ENCODE measurements around the gene SMG7.

Gene SMG7

DNA sequence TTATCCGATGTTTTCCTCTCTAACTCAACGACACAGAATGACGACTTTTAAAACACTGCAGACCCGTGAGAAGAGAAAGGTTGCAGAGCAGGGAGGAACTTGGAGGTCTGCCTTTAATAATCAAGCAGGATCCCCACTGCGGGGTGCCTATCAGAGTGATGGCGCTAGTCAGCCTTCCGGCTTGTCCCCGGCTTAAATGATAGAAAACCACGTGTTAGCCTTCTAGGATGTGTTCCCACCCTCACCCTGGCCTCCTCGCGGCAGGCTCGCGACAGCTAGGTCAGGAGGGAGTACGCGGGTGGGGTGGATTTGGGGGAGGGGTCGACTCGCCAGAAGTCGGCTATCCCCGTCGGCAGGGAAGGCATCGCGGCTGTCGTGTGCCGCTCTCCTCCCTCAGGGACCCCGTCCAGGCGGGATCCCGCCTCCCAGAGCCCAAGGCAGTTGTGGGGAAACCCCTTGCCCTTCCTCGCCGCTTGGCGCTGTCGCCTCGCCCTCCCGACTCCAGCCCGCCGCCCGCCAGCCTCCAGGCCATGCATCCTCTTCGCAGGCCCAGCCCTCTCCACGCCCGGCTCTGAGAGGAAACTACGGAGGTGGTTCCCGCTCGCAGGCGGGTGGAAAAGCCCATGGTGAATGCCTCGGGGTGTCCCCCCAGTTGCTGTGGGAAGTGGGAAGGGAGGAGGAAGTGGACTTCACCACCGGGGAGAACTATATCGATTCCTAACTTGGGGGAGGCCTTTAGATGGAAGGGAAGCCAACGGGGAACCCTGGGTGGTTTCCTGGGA, 1.1 kb upstream of the SMG7 start:
- H3K27ac ChIP-seq (ENCODE audit: low read depth, low read length), result peak overlapping the region; percentile 78

GRCh38 chr1:183471743-183472487, 384 bp upstream of the SMG7 start:
- H3K4me1 ChIP-seq (ENCODE audit: control insufficient read depth, low read length), result peaks cover 57% of the 10 kb centered on the region
- peaks cover 16% of the 10 kb centered on the region for H3F3A ChIP-seq (ENCODE audit: control insufficient read depth, insufficient read depth)
- H3K9me2 ChIP-seq (replicated peaks; ENCODE audit: control insufficient read depth, low read length), result no peaks in the 10 kb centered on the region
- no peaks in the 10 kb centered on the region for H3K9me3 ChIP-seq (ENCODE audit: control insufficient read depth, insufficient read depth, low read length)
- TF ChIP-seq, protein P1, sequence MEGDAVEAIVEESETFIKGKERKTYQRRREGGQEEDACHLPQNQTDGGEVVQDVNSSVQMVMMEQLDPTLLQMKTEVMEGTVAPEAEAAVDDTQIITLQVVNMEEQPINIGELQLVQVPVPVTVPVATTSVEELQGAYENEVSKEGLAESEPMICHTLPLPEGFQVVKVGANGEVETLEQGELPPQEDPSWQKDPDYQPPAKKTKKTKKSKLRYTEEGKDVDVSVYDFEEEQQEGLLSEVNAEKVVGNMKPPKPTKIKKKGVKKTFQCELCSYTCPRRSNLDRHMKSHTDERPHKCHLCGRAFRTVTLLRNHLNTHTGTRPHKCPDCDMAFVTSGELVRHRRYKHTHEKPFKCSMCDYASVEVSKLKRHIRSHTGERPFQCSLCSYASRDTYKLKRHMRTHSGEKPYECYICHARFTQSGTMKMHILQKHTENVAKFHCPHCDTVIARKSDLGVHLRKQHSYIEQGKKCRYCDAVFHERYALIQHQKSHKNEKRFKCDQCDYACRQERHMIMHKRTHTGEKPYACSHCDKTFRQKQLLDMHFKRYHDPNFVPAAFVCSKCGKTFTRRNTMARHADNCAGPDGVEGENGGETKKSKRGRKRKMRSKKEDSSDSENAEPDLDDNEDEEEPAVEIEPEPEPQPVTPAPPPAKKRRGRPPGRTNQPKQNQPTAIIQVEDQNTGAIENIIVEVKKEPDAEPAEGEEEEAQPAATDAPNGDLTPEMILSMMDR (IDR thresholded peaks at IDR 0.05; ENCODE audit: low read depth, low read length, poor library complexity, severe bottlenecking), result no peak
- no peak for TF ChIP-seq EZH2phosphoT487 (IDR thresholded peaks at IDR 0.05; ENCODE audit: borderline replicate concordance, low read length)
- peak overlapping the region; percentile 90 for H3K4me2 ChIP-seq (ENCODE audit: low read length)
- H3K27ac ChIP-seq (ENCODE audit: low read depth, low read length), result peak overlapping the region; percentile 78
- peaks cover 24% of the 10 kb centered on the region for H4K20me1 ChIP-seq (ENCODE audit: control insufficient read depth, insufficient read depth, low read depth, low read length)
- H3K36me3 ChIP-seq (ENCODE audit: control insufficient read depth, low read length), result peaks cover 34% of the 10 kb centered on the region
- H3K27me3 ChIP-seq (ENCODE audit: control insufficient read depth, low read length), result no peaks in the 10 kb centered on the region
- H3K4me3 ChIP-seq (ENCODE audit: low read length), result peak overlapping the region; percentile 82
- H3K79me2 ChIP-seq (ENCODE audit: control insufficient read depth, low read length), result peaks cover 46% of the 10 kb centered on the region

More for the DNA sequence above, 1.1 kb upstream of the SMG7 start:
- H3K27me3 ChIP-seq (ENCODE audit: control insufficient read depth, low read length), result no peaks in the 10 kb centered on the region
- peaks cover 10% of the 10 kb centered on the region for H3F3A ChIP-seq (ENCODE audit: control insufficient read depth, insufficient read depth)
- H4K20me1 ChIP-seq (ENCODE audit: control insufficient read depth, insufficient read depth, low read depth, low read length), result peaks cover 24% of the 10 kb centered on the region
- H3K9me3 ChIP-seq (ENCODE audit: control insufficient read depth, insufficient read depth, low read length), result no peaks in the 10 kb centered on the region
- H3K4me3 ChIP-seq (ENCODE audit: low read length), result peak overlapping the region; percentile 82
- peaks cover 30% of the 10 kb centered on the region for H3K36me3 ChIP-seq (ENCODE audit: control insufficient read depth, low read length)
- H3K4me2 ChIP-seq (ENCODE audit: low read length), result peak overlapping the region; percentile 90
- H3K79me2 ChIP-seq (ENCODE audit: control insufficient read depth, low read length), result peaks cover 39% of the 10 kb centered on the region
- H3K4me1 ChIP-seq (ENCODE audit: control insufficient read depth, low read length), result peaks cover 52% of the 10 kb centered on the region
- H3K9me2 ChIP-seq (replicated peaks; ENCODE audit: control insufficient read depth, low read length), result no peaks in the 10 kb centered on the region
- no peak for TF ChIP-seq EZH2phosphoT487 (IDR thresholded peaks at IDR 0.05; ENCODE audit: borderline replicate concordance, low read length)
- TF ChIP-seq, protein P1 (IDR thresholded peaks at IDR 0.05; ENCODE audit: low read depth, low read length, poor library complexity, severe bottlenecking), result peak; percentile 36

- H3K4me3 ChIP-seq (ENCODE audit: low read length), result peak overlapping the region; percentile 82
- H3K4me1 ChIP-seq (ENCODE audit: control insufficient read depth, low read length), result peaks cover 70% of the 10 kb centered on the region
- H3F3A ChIP-seq (ENCODE audit: control insufficient read depth, insufficient read depth), result peaks cover 16% of the 10 kb centered on the region
- no peak for TF ChIP-seq EZH2phosphoT487 (IDR thresholded peaks at IDR 0.05; ENCODE audit: borderline replicate concordance, low read length)
- TF ChIP-seq, protein P1 (IDR thresholded peaks at IDR 0.05; ENCODE audit: low read depth, low read length, poor library complexity, severe bottlenecking), result no peak
- peaks cover 59% of the 10 kb centered on the region for H3K79me2 ChIP-seq (ENCODE audit: control insufficient read depth, low read length)
- H3K9me3 ChIP-seq (ENCODE audit: control insufficient read depth, insufficient read depth, low read length), result no peaks in the 10 kb centered on the region
- peak overlapping the region; percentile 78 for H3K27ac ChIP-seq (ENCODE audit: low read depth, low read length)
- H3K9me2 ChIP-seq (replicated peaks; ENCODE audit: control insufficient read depth, low read length), result no peaks in the 10 kb centered on the region
- H3K27me3 ChIP-seq (ENCODE audit: control insufficient read depth, low read length), result no peaks in the 10 kb centered on the region
- H3K4me2 ChIP-seq (ENCODE audit: low read length), result peak overlapping the region; percentile 90
- peaks cover 38% of the 10 kb centered on the region for H3K36me3 ChIP-seq (ENCODE audit: control insufficient read depth, low read length)
- H4K20me1 ChIP-seq (ENCODE audit: control insufficient read depth, insufficient read depth, low read depth, low read length), result peaks cover 29% of the 10 kb centered on the region
These were observed 878 bp downstream of the SMG7 start for GRCh38 chr1:183473217-183473536.
